Stomach (tissue), 4 donors: ENCODE results near the gene HBD.

Experiments used
- EP300 ChIP-seq: sonication (generic); formaldehyde crosslinking; IDR thresholded peaks from one replicate; pipeline ENCODE4 v1.6.1; 2017; ENCODE audit warnings: antibody characterized with exemption
- TF ChIP-seq, protein P1 (sequence below), 7 experiments: fragments of 450-650 bp in 4 of 7; fragments of 200-600 bp in 3 of 7; sonication (generic) in 3 of 7; IDR thresholded peaks; one replicate each; pipeline ENCODE4 v1.5.1; 2016 to 2019; ENCODE audit warnings: antibody characterized with exemption in 7 of 7, control low read depth in 2 of 7, mild to moderate bottlenecking in 1 of 7

DNA sequence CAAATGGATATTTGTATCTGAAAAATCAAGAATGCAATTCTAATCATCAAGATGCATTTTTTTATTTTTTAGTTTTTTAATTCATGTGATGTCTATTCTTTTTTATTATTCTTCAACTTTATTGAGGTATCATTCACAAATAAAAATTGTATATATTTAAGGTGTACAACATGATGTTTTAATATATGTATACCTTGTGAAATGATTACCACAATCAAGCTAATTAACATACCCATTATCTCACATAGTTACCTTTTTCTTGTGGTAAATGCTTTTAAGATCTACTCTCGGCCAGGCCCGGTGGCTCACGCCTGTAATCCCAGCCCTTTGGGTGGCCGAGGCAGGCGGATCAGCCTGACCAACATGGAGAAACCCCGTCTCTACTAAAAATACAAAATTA, 11.1 kb downstream of the HBD start:
- TF ChIP-seq, protein P1, sequence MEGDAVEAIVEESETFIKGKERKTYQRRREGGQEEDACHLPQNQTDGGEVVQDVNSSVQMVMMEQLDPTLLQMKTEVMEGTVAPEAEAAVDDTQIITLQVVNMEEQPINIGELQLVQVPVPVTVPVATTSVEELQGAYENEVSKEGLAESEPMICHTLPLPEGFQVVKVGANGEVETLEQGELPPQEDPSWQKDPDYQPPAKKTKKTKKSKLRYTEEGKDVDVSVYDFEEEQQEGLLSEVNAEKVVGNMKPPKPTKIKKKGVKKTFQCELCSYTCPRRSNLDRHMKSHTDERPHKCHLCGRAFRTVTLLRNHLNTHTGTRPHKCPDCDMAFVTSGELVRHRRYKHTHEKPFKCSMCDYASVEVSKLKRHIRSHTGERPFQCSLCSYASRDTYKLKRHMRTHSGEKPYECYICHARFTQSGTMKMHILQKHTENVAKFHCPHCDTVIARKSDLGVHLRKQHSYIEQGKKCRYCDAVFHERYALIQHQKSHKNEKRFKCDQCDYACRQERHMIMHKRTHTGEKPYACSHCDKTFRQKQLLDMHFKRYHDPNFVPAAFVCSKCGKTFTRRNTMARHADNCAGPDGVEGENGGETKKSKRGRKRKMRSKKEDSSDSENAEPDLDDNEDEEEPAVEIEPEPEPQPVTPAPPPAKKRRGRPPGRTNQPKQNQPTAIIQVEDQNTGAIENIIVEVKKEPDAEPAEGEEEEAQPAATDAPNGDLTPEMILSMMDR (IDR thresholded peaks at IDR 0.05), result no peak
- TF ChIP-seq EP300, result no peak
